Neural progenitor cell (in vitro differentiated cells): ENCODE results near the gene ERICH6B. TPM values are rescaled to one million over a fixed set of nuclear protein-coding genes. Genes with fewer than 3 reads are reported as not detected.
"Not testable (repeated sequence)": the region's sequence is repeated elsewhere in the genome, so short reads cannot be mapped to it uniquely, and the experiment has no call there.

Experiments used
- DNase-seq: peaks from one replicate; pipeline ENCODE4 v3.0.0-alpha.2; 2016; ENCODE audit warnings: low spot score
- H2AFZ ChIP-seq: fragments of 200-600 bp; sonication (generic); replicated peaks from 2 replicates; pipeline ENCODE4 v1.6.1; 2016; ENCODE audit warnings: antibody characterized with exemption
- H3F3A ChIP-seq: fragments of 200-600 bp; sonication (generic); 2 replicates; pipeline ENCODE4 v1.6.1; 2016; ENCODE audit warnings: antibody characterized with exemption, low read depth
- H3K27ac ChIP-seq: fragments of 200-600 bp; sonication (generic); 2 replicates; pipeline ENCODE4 v1.5.1; 2016; ENCODE audit warnings: mild to moderate bottlenecking
- H3K27me3 ChIP-seq: fragments of 200-600 bp; sonication (generic); 2 replicates; pipeline ENCODE4 v1.6.1; 2016; ENCODE audit warnings: mild to moderate bottlenecking, moderate library complexity
- H3K36me3 ChIP-seq: fragments of 200-600 bp; sonication (generic); 2 replicates; pipeline ENCODE4 v1.5.1; 2016
- H3K4me1 ChIP-seq: fragments of 200-600 bp; sonication (generic); 2 replicates; pipeline ENCODE4 v1.6.1; 2016; ENCODE audit warnings: mixed run types
- H3K4me2 ChIP-seq: fragments of 200-600 bp; sonication (generic); 2 replicates; pipeline ENCODE4 v1.6.1; 2016
- H3K4me3 ChIP-seq: fragments of 200-600 bp; sonication (generic); 2 replicates; pipeline ENCODE4 v1.5.1; 2016
- H3K79me2 ChIP-seq: fragments of 200-600 bp; sonication (generic); 2 replicates; pipeline ENCODE4 v1.6.1; 2016; ENCODE audit warnings: low read depth
- H3K9ac ChIP-seq: fragments of 200-600 bp; sonication (generic); 2 replicates; pipeline ENCODE4 v1.6.1; 2016
- H3K9me3 ChIP-seq: fragments of 200-600 bp; sonication (generic); 2 replicates; pipeline ENCODE4 v1.5.1; 2016; ENCODE audit warnings: low read depth
- H4K20me1 ChIP-seq: fragments of 200-600 bp; sonication (generic); 2 replicates; pipeline ENCODE4 v1.6.1; 2016; ENCODE audit warnings: low read depth
- H3K27ac Mint-ChIP-seq: 3 replicates; pipeline ENCODE4 v1.8.0; 2021; ENCODE audit warnings: mixed read lengths
- H3K27me3 Mint-ChIP-seq: 2 replicates; pipeline ENCODE4 v1.8.0; 2022; ENCODE audit warnings: low read depth, mild to moderate bottlenecking, inconsistent platforms, moderate library complexity, mixed read lengths; ENCODE audit not compliant: insufficient read depth
- H3K36me3 Mint-ChIP-seq: 3 replicates; pipeline ENCODE4 v1.8.0; 2021; ENCODE audit warnings: mixed read lengths
- H3K4me1 Mint-ChIP-seq: 3 replicates; pipeline ENCODE4 v1.8.0; 2021; ENCODE audit warnings: mixed read lengths
- H3K4me3 Mint-ChIP-seq: 3 replicates; pipeline ENCODE4 v1.8.0; 2021; ENCODE audit warnings: mild to moderate bottlenecking, moderate library complexity, mixed read lengths
- H3K9me3 Mint-ChIP-seq: 3 replicates; pipeline ENCODE4 v1.8.0; 2020; ENCODE audit warnings: mixed read lengths
- CTCF ChIP-seq: fragments of 200-600 bp; sonication (generic); IDR thresholded peaks from 2 replicates; pipeline ENCODE4 v1.5.1; 2017; ENCODE audit warnings: antibody characterized with exemption, mild to moderate bottlenecking
- EZH2 ChIP-seq: fragments of 200-600 bp; sonication (generic); IDR thresholded peaks from 2 replicates; pipeline ENCODE4 v1.6.1; 2017; ENCODE audit warnings: antibody characterized with exemption, mild to moderate bottlenecking, moderate library complexity
- EZH2phosphoT487 ChIP-seq: fragments of 200-600 bp; sonication (generic); IDR thresholded peaks from 2 replicates; pipeline ENCODE4 v1.6.1; 2017; ENCODE audit warnings: antibody characterized with exemption
- total RNA-seq: library from RNA; depleted of rRNA; stranded (reverse); fragments of >200 nt; gene quantifications from 2 replicates; pipeline ENCODE4 v1.2.3, GENCODE V29; 2015; ENCODE audit warnings: low replicate concordance

ERICH6B gene
- total RNA-seq, 1 donor from 2014 or later = not detected

DNA sequence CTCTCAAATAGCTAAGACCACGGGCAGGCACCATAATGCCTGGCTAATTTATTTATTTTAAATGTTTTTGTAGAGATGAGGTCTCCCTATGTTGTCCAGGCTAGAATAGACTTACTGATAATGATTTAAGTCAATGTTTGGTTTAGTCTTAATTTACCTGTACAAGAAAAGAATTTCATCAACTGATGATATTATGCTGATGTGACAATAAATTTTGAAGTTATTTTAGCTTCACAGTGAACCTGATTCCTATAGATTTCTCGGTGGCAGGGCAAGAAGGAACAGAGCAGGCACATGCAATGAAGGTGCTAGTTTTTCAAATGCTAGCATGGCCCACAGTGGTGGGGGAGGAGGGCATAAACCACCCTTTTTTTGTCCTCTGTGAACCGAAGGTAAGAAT lies 44.0 kb upstream of the ERICH6B start:
- Histone ChIP-seq H3K9me3 (no peaks in the 10 kb centered on the region), H3K4me1 (no peaks in the 10 kb centered on the region), H3K4me3 (no peak overlapping the region), H3K27me3 (no peaks in the 10 kb centered on the region), H3K9ac (no peak overlapping the region), H3K27ac (no peak overlapping the region), H2AFZ (no peak overlapping the region), H3K36me3 (no peaks in the 10 kb centered on the region), H3F3A (no peaks in the 10 kb centered on the region), H4K20me1 (no peaks in the 10 kb centered on the region), H3K4me2 (no peak overlapping the region), H3K79me2 (no peaks in the 10 kb centered on the region)
- no peaks in the 10 kb centered on the region for H3K4me1 Mint-ChIP-seq
- H3K4me3 Mint-ChIP-seq = no peak overlapping the region
- H3K36me3 Mint-ChIP-seq = no peaks in the 10 kb centered on the region
- TF ChIP-seq CTCF = no peak
- TF ChIP-seq EZH2phosphoT487 = no peak
- TF ChIP-seq EZH2 = no peak
- DNase-seq = no peak
- H3K27ac Mint-ChIP-seq = no peak overlapping the region
- H3K9me3 Mint-ChIP-seq = peaks cover 3% of the 10 kb centered on the region
- H3K27me3 Mint-ChIP-seq = no peaks in the 10 kb centered on the region

GRCh38 chr13:45658586-45659235 lies 43.2 kb upstream of the ERICH6B start:
- Mint-ChIP-seq H3K27me3 (no peaks in the 10 kb centered on the region), H3K27ac (no peak overlapping the region), H3K9me3 (peaks cover 3% of the 10 kb centered on the region), H3K36me3 (no peaks in the 10 kb centered on the region), H3K4me3 (no peak overlapping the region), H3K4me1 (no peaks in the 10 kb centered on the region)
- Histone ChIP-seq H3K27me3 (no peaks in the 10 kb centered on the region), H3F3A (no peaks in the 10 kb centered on the region), H3K27ac (no peak overlapping the region), H3K79me2 (no peaks in the 10 kb centered on the region), H3K4me1 (no peaks in the 10 kb centered on the region), H3K4me2 (no peak overlapping the region), H3K9me3 (no peaks in the 10 kb centered on the region), H4K20me1 (no peaks in the 10 kb centered on the region), H3K9ac (no peak overlapping the region), H3K36me3 (no peaks in the 10 kb centered on the region), H2AFZ (no peak overlapping the region), H3K4me3 (no peak overlapping the region)
- no peak for DNase-seq
- TF ChIP-seq CTCF = no peak
- TF ChIP-seq EZH2 = no peak
- TF ChIP-seq EZH2phosphoT487 = no peak

DNA sequence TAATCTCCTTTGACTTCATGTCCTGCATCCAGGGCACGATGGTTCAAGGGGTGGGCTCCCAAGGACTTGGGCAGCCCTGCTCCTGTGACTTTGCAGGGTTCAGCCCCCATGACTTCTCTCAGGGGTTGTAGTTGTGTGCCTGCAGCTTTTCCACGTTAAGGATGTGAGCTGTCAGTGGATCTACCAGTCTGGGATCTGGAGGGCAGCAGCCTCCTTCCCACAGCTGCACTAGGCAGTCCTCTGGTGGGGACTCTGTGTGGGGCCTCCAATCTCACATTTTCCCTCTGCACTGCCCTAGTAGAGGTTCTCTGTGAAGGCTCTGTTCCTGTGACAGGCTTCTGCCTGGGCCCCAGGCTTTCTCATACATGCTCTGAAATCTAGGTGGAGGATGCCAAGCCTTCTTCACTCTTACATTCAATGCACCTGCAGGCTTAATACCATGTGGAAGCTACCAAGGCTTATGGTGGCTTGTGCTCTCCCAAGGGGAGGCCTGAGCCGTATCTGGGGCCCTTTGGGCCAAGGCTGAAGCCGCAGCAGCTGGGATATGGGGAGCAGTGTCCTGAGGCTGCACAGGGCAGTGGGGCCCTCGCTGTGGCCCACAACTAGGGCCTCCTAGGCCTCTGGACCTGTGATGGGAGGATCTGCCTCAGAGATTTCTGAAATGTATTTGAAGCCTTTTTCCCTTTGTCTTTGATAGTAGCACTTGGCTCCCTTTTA lies 39.3 kb upstream of the ERICH6B start:
- Histone ChIP-seq H4K20me1 (no peaks in the 10 kb centered on the region), H3K36me3 (no peaks in the 10 kb centered on the region), H3K4me1 (no peaks in the 10 kb centered on the region), H3F3A (no peaks in the 10 kb centered on the region), H3K4me3 (no peak overlapping the region), H3K9me3 (no peaks in the 10 kb centered on the region), H3K79me2 (no peaks in the 10 kb centered on the region), H3K27ac (no peak overlapping the region), H3K9ac (no peak overlapping the region), H3K27me3 (no peaks in the 10 kb centered on the region), H3K4me2 (no peak overlapping the region), H2AFZ (no peak overlapping the region)
- Mint-ChIP-seq H3K27me3 (peaks cover 4% of the 10 kb centered on the region), H3K9me3 (no peaks in the 10 kb centered on the region), H3K36me3 (no peaks in the 10 kb centered on the region), H3K27ac (no peak overlapping the region), H3K4me3 (no peak overlapping the region), H3K4me1 (no peaks in the 10 kb centered on the region)
- no peak for DNase-seq
- no peak for TF ChIP-seq CTCF
- no peak for TF ChIP-seq EZH2
- TF ChIP-seq EZH2phosphoT487 = no peak

DNA sequence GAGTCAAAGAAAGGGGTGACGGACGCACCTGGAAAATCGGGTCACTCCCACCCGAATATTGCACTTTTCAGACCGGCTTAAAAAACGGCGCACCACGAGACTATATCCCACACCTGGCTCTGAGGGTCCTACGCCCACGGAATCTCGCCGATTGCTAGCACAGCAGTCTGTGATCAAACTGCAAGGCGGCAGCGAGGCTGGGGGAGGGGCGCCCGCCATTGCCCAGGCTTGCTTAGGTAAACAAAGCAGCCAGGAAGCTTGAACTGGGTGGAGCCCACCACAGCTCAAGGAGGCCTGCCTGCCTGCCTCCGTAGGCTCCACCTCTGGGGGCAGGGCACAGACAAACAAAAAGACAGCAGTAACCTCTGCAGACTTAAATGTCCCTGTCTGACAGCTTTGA lies 29.7 kb upstream of the ERICH6B start:
- H3K4me3 Mint-ChIP-seq, DNase-seq, H4K20me1 ChIP-seq, H3K27me3 ChIP-seq, H3K4me1 ChIP-seq, H3K4me2 ChIP-seq, H2AFZ ChIP-seq, H3K36me3 Mint-ChIP-seq, H3K27ac Mint-ChIP-seq, H3K4me3 ChIP-seq, H3K27ac ChIP-seq, H3K79me2 ChIP-seq, H3F3A ChIP-seq, H3K27me3 Mint-ChIP-seq, H3K4me1 Mint-ChIP-seq, H3K9ac ChIP-seq, H3K36me3 ChIP-seq: not testable (repeated sequence)
- H3K9me3 Mint-ChIP-seq = peaks cover 29% of the 10 kb centered on the region
- peaks cover 25% of the 10 kb centered on the region for H3K9me3 ChIP-seq

DNA sequence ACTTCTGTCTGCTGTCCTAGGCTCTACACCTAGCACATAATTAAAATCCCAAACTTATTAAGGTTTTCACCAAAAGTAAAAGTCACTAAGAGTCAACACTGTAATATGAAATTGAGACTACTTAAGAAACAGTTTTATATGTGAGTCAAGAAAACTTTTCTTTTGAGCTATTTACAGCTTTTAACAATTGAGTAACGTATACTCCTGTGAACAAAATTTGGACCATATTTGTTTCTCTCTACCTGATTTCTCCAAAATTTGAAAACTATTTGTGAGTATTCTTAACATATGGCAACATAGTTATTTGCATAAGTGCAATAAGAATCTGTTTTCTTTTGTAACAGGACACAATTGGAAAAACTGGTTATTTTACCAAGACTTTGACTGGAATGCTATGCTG lies 26.6 kb upstream of the ERICH6B start:
- H2AFZ ChIP-seq, H3K79me2 ChIP-seq, H3K27me3 ChIP-seq, H3F3A ChIP-seq, H3K4me1 Mint-ChIP-seq, H3K27ac ChIP-seq, H3K4me3 Mint-ChIP-seq, H4K20me1 ChIP-seq, H3K27ac Mint-ChIP-seq, H3K4me1 ChIP-seq, DNase-seq, H3K27me3 Mint-ChIP-seq, H3K36me3 Mint-ChIP-seq, H3K4me3 ChIP-seq, H3K36me3 ChIP-seq, H3K4me2 ChIP-seq, H3K9ac ChIP-seq: not testable (repeated sequence)
- peaks cover 25% of the 10 kb centered on the region for H3K9me3 ChIP-seq
- H3K9me3 Mint-ChIP-seq = peaks cover 32% of the 10 kb centered on the region
